Measurements from ENCODE around the gene SPTBN5. TPM values are rescaled to one million over a fixed set of nuclear protein-coding genes. Genes with fewer than 3 reads are reported as not detected.
A peak's percentile ranks its signal among the peaks of the same experiment; 100 is the strongest.

Gene SPTBN5
- total RNA-seq, 2 donors from 2014 or later: 0.55 to 1.4 TPM

- peak overlapping the region in 1 of 2 donors; percentile 53 for H3K27ac Mint-ChIP-seq
- no peaks in the 10 kb centered on the region for H3K9me3 Mint-ChIP-seq
- DNase-seq (ENCODE audit: low spot score in 2 of 2) (no peak), ATAC-seq (no peak)
- peaks cover 0 to 5% of the 10 kb centered on the region in 2 donors for H3K36me3 Mint-ChIP-seq
Observed at GRCh38 chr15:41895957-41896356, 2.1 kb upstream of the SPTBN5 start.

GRCh38 chr15:41895491-41895890 is 1.6 kb upstream of the SPTBN5 start:
- H3K36me3 Mint-ChIP-seq: peaks cover 0 to 5% of the 10 kb centered on the region in 2 donors
- no peak for ATAC-seq
- H3K27ac Mint-ChIP-seq: peak overlapping the region; percentile 85 to 93
- DNase-seq (ENCODE audit: low spot score in 2 of 2): no peak
- no peaks in the 10 kb centered on the region for H3K9me3 Mint-ChIP-seq

- Mint-ChIP-seq H3K36me3 (peaks cover 0 to 5% of the 10 kb centered on the region in 2 donors), H3K9me3 (no peaks in the 10 kb centered on the region), H3K27ac (peak overlapping the region; percentile 85 to 93)
- peak; percentile 62 to 75 for DNase-seq (ENCODE audit: low spot score in 2 of 2)
- ATAC-seq: peak; percentile 84 to 96
Observed at GRCh38 chr15:41894791-41895463, 1.1 kb upstream of the SPTBN5 start.

GRCh38 chr15:41894251-41894790 is 468 bp upstream of the SPTBN5 start:
- DNase-seq (ENCODE audit: low spot score in 2 of 2) (no peak), ATAC-seq (peak; percentile 3 to 14)
- peaks cover 0 to 5% of the 10 kb centered on the region in 2 donors for H3K36me3 Mint-ChIP-seq
- peak overlapping the region; percentile 85 to 93 for H3K27ac Mint-ChIP-seq
- no peaks in the 10 kb centered on the region for H3K9me3 Mint-ChIP-seq

GRCh38 chr15:41892621-41893421 is 1.0 kb downstream of the SPTBN5 start:
- DNase-seq (ENCODE audit: low spot score in 2 of 2): no peak
- Mint-ChIP-seq H3K27ac (peak overlapping the region; percentile 60 to 90), H3K9me3 (no peaks in the 10 kb centered on the region), H3K36me3 (no peaks in the 10 kb centered on the region)
- ATAC-seq: peak; percentile 19 to 22

- Mint-ChIP-seq H3K9me3 (no peaks in the 10 kb centered on the region), H3K36me3 (no peaks in the 10 kb centered on the region), H3K27ac (peak overlapping the region in 1 of 2 donors; percentile 60)
- DNase-seq (ENCODE audit: low spot score in 2 of 2) (no peak), ATAC-seq (no peak)
Observed at GRCh38 chr15:41891946-41892345, 1.9 kb downstream of the SPTBN5 start.

- DNase-seq (ENCODE audit: low spot score in 2 of 2) (no peak), ATAC-seq (no peak)
- Mint-ChIP-seq H3K27ac (peak overlapping the region in 1 of 2 donors; percentile 30), H3K9me3 (no peaks in the 10 kb centered on the region), H3K36me3 (no peaks in the 10 kb centered on the region)
Observed at GRCh38 chr15:41891226-41891625, 2.6 kb downstream of the SPTBN5 start.

- H3K27ac Mint-ChIP-seq: peak overlapping the region in 1 of 2 donors; percentile 30
- no peak for ATAC-seq
Observed at GRCh38 chr15:41890050-41890690, 3.7 kb downstream of the SPTBN5 start.

GRCh38 chr15:41888662-41889253 is 5.1 kb downstream of the SPTBN5 start:
- H3K36me3 Mint-ChIP-seq: no peaks in the 10 kb centered on the region
- no peaks in the 10 kb centered on the region for H3K9me3 Mint-ChIP-seq
- no peak for DNase-seq (ENCODE audit: low spot score in 2 of 2)
- peak overlapping the region; percentile 7 to 77 for H3K27ac Mint-ChIP-seq
- no peak for ATAC-seq

More at GRCh38 chr15:41890050-41890690, 3.7 kb downstream of the SPTBN5 start:
- DNase-seq (ENCODE audit: low spot score in 2 of 2): no peak
- Mint-ChIP-seq H3K36me3 (no peaks in the 10 kb centered on the region), H3K9me3 (no peaks in the 10 kb centered on the region)

GRCh38 chr15:41887893-41888292 is 6.0 kb downstream of the SPTBN5 start:
- no peak for DNase-seq (ENCODE audit: low spot score in 2 of 2)
- Mint-ChIP-seq H3K27ac (peak overlapping the region in 1 of 2 donors; percentile 77), H3K9me3 (no peaks in the 10 kb centered on the region), H3K36me3 (no peaks in the 10 kb centered on the region)
- no peak for ATAC-seq

- Mint-ChIP-seq H3K9me3 (no peaks in the 10 kb centered on the region), H3K27ac (no peak overlapping the region)
- no peak for ATAC-seq
Observed at GRCh38 chr15:41887161-41887560, 6.7 kb downstream of the SPTBN5 start.

GRCh38 chr15:41886741-41887140 is 7.1 kb downstream of the SPTBN5 start:
- DNase-seq (ENCODE audit: low spot score in 2 of 2): no peak
- no peaks in the 10 kb centered on the region for H3K9me3 Mint-ChIP-seq
- no peak for ATAC-seq

More at GRCh38 chr15:41887161-41887560, 6.7 kb downstream of the SPTBN5 start:
- no peak for DNase-seq (ENCODE audit: low spot score in 2 of 2)
- H3K36me3 Mint-ChIP-seq: no peaks in the 10 kb centered on the region

GRCh38 chr15:41885841-41886240 is 8.0 kb downstream of the SPTBN5 start:
- H3K27ac Mint-ChIP-seq: no peak overlapping the region
- peaks cover 0 to 4% of the 10 kb centered on the region in 2 donors for H3K36me3 Mint-ChIP-seq
- ATAC-seq (no peak), DNase-seq (ENCODE audit: low spot score in 2 of 2) (no peak)
- no peaks in the 10 kb centered on the region for H3K9me3 Mint-ChIP-seq

More at GRCh38 chr15:41886741-41887140, 7.1 kb downstream of the SPTBN5 start:
- H3K36me3 Mint-ChIP-seq: no peaks in the 10 kb centered on the region
- H3K27ac Mint-ChIP-seq: no peak overlapping the region

GRCh38 chr15:41885321-41885720 is 8.5 kb downstream of the SPTBN5 start:
- Mint-ChIP-seq H3K36me3 (peaks cover 0 to 4% of the 10 kb centered on the region in 2 donors), H3K9me3 (no peaks in the 10 kb centered on the region), H3K27ac (no peak overlapping the region)
- DNase-seq (ENCODE audit: low spot score in 2 of 2) (no peak), ATAC-seq (no peak)

GRCh38 chr15:41884458-41884857 is 9.4 kb downstream of the SPTBN5 start:
- H3K9me3 Mint-ChIP-seq: no peaks in the 10 kb centered on the region
- no peak for ATAC-seq

GRCh38 chr15:41883484-41883825 is 10.4 kb downstream of the SPTBN5 start:
- peaks cover 0 to 4% of the 10 kb centered on the region in 2 donors for H3K36me3 Mint-ChIP-seq
- DNase-seq (ENCODE audit: low spot score in 2 of 2) (no peak), ATAC-seq (no peak)
- H3K9me3 Mint-ChIP-seq: no peaks in the 10 kb centered on the region
- no peak overlapping the region for H3K27ac Mint-ChIP-seq

More at GRCh38 chr15:41884458-41884857, 9.4 kb downstream of the SPTBN5 start:
- no peak for DNase-seq (ENCODE audit: low spot score in 2 of 2)
- H3K36me3 Mint-ChIP-seq: peaks cover 0 to 4% of the 10 kb centered on the region in 2 donors
- H3K27ac Mint-ChIP-seq: no peak overlapping the region

Measured in activated naive CD4-positive, alpha-beta T cell treated with anti-CD3 and anti-CD28 coated beads, Interleukin-2, amount 50 U/mL, for 72 hours (primary cell).